ENCODE data around the gene GOSR2.

DNA sequence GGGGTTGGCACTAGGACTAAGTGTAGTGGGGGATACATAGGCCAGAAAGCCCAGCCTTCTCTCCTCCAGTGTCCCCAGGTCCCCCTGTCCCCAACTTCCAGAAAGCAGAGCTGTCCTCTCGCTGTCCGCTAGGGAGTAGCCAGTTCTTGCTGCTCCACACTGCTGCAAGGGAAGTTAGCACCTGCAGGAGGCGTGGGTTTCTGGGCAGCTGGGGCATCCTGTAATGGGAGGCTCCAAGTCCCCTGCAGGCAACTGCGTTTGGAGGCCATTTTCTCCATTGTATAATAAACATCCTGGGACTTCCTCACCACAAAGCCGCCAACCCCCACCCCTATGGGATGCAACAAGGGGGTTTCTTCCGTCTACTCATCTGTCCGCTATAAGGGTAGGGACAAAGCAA lies 54.4 kb downstream of the GOSR2 start:
- no peak for TF ChIP-seq RAD21 (conservative IDR thresholded peaks at IDR 0.05)
- TF ChIP-seq, protein P1, sequence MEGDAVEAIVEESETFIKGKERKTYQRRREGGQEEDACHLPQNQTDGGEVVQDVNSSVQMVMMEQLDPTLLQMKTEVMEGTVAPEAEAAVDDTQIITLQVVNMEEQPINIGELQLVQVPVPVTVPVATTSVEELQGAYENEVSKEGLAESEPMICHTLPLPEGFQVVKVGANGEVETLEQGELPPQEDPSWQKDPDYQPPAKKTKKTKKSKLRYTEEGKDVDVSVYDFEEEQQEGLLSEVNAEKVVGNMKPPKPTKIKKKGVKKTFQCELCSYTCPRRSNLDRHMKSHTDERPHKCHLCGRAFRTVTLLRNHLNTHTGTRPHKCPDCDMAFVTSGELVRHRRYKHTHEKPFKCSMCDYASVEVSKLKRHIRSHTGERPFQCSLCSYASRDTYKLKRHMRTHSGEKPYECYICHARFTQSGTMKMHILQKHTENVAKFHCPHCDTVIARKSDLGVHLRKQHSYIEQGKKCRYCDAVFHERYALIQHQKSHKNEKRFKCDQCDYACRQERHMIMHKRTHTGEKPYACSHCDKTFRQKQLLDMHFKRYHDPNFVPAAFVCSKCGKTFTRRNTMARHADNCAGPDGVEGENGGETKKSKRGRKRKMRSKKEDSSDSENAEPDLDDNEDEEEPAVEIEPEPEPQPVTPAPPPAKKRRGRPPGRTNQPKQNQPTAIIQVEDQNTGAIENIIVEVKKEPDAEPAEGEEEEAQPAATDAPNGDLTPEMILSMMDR (IDR thresholded peaks at IDR 0.05; ENCODE audit: poor library complexity, severe bottlenecking) = peak; percentile 40
- TF ChIP-seq, protein P2, sequence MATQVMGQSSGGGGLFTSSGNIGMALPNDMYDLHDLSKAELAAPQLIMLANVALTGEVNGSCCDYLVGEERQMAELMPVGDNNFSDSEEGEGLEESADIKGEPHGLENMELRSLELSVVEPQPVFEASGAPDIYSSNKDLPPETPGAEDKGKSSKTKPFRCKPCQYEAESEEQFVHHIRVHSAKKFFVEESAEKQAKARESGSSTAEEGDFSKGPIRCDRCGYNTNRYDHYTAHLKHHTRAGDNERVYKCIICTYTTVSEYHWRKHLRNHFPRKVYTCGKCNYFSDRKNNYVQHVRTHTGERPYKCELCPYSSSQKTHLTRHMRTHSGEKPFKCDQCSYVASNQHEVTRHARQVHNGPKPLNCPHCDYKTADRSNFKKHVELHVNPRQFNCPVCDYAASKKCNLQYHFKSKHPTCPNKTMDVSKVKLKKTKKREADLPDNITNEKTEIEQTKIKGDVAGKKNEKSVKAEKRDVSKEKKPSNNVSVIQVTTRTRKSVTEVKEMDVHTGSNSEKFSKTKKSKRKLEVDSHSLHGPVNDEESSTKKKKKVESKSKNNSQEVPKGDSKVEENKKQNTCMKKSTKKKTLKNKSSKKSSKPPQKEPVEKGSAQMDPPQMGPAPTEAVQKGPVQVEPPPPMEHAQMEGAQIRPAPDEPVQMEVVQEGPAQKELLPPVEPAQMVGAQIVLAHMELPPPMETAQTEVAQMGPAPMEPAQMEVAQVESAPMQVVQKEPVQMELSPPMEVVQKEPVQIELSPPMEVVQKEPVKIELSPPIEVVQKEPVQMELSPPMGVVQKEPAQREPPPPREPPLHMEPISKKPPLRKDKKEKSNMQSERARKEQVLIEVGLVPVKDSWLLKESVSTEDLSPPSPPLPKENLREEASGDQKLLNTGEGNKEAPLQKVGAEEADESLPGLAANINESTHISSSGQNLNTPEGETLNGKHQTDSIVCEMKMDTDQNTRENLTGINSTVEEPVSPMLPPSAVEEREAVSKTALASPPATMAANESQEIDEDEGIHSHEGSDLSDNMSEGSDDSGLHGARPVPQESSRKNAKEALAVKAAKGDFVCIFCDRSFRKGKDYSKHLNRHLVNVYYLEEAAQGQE (IDR thresholded peaks at IDR 0.05; ENCODE audit: borderline replicate concordance) = no peak

Data from neural cell (in vitro differentiated cells).